HEK293T (cell line): ENCODE measurements around the gene DMXL1.

Experiments used
- ARNT ChIP-seq: fragments of 450-650 bp; IDR thresholded peaks from 2 replicates; pipeline ENCODE4 v1.6.1; 2017; ENCODE audit warnings: mild to moderate bottlenecking
- BHLHE40 ChIP-seq: fragments of 450-650 bp; IDR thresholded peaks from 2 replicates; pipeline ENCODE4 v1.6.1; 2016; ENCODE audit warnings: mild to moderate bottlenecking, moderate library complexity, borderline replicate concordance
- ELF4 ChIP-seq: fragments of 450-650 bp; IDR thresholded peaks from 2 replicates; pipeline ENCODE4 v1.6.1; 2017; ENCODE audit warnings: antibody characterized with exemption
- FOXM1 ChIP-seq: fragments of 450-650 bp; IDR thresholded peaks from 2 replicates; pipeline ENCODE4 v1.6.1; 2017; ENCODE audit warnings: mild to moderate bottlenecking, borderline replicate concordance
- L3MBTL2 ChIP-seq: fragments of 450-650 bp; conservative IDR thresholded peaks from 2 replicates; pipeline ENCODE4 v1.6.1; 2016; ENCODE audit warnings: mild to moderate bottlenecking
- SP1 ChIP-seq: fragments of 450-650 bp; IDR thresholded peaks from 2 replicates; pipeline ENCODE4 v1.6.1; 2017
- TARDBP ChIP-seq: fragments of 450-650 bp; IDR thresholded peaks from 2 replicates; pipeline ENCODE4 v1.6.1; 2016
- TF ChIP-seq, protein P1 (sequence below): fragments of 450-650 bp; IDR thresholded peaks from 2 replicates; pipeline ENCODE4 v1.6.1; 2016

DNA sequence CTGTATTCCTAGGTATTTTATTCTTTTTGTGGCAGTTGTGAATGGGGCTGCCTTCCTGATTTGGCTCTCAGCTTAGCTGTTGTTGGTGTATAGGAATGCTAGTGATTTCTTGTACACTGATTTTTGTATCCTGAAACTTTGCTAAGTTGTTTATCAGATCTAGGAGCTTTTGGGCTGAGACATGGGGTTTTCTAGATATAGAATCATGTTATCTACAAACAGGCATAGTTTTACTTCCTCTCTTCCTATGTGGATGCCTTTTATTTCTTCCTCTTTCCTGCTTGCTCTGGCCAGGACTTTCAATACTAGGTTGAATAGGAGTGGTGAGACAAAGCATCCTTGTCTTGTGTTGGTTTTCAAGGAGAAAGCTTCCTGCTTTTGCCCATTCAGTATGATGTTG, 129.9 kb downstream of the DMXL1 start:
- no peak for TF ChIP-seq SP1
- no peak for TF ChIP-seq FOXM1
- TF ChIP-seq L3MBTL2: no peak
- no peak for TF ChIP-seq TARDBP
- TF ChIP-seq BHLHE40: no peak
- TF ChIP-seq, protein P1, sequence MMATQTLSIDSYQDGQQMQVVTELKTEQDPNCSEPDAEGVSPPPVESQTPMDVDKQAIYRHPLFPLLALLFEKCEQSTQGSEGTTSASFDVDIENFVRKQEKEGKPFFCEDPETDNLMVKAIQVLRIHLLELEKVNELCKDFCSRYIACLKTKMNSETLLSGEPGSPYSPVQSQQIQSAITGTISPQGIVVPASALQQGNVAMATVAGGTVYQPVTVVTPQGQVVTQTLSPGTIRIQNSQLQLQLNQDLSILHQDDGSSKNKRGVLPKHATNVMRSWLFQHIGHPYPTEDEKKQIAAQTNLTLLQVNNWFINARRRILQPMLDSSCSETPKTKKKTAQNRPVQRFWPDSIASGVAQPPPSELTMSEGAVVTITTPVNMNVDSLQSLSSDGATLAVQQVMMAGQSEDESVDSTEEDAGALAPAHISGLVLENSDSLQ: no peak
- TF ChIP-seq ELF4: no peak
- TF ChIP-seq ARNT: no peak
